ENCODE measurements around the gene RAB13.

DNA sequence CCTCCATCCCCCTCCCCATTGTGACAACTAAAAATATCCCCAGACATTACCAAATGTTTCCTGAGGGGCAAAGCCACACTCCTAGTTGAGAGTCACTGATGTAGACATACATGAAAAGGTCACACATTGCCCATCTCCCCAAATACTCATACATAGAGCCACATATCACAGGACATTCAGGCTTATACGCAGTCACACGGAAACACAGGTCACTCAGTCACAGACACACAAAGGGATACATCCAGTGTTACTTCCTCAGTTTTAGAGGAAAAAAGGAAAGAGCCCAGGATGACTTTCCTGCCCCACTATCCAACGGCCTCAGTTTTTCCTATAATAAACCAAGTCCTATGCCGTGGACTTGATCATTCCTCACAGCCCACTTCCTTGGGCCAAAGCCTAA, 24.7 kb downstream of the RAB13 start:
- TF ChIP-seq, protein P1, sequence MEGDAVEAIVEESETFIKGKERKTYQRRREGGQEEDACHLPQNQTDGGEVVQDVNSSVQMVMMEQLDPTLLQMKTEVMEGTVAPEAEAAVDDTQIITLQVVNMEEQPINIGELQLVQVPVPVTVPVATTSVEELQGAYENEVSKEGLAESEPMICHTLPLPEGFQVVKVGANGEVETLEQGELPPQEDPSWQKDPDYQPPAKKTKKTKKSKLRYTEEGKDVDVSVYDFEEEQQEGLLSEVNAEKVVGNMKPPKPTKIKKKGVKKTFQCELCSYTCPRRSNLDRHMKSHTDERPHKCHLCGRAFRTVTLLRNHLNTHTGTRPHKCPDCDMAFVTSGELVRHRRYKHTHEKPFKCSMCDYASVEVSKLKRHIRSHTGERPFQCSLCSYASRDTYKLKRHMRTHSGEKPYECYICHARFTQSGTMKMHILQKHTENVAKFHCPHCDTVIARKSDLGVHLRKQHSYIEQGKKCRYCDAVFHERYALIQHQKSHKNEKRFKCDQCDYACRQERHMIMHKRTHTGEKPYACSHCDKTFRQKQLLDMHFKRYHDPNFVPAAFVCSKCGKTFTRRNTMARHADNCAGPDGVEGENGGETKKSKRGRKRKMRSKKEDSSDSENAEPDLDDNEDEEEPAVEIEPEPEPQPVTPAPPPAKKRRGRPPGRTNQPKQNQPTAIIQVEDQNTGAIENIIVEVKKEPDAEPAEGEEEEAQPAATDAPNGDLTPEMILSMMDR (conservative IDR thresholded peaks at IDR 0.05; ENCODE audit: low read depth, low read length) = no peak
- TF ChIP-seq EZH2phosphoT487 (IDR thresholded peaks at IDR 0.05; ENCODE audit: borderline replicate concordance, low read length) (no peak), EZH2 (IDR thresholded peaks at IDR 0.05; ENCODE audit: low read length, unreplicated experiment) (no peak)

All from PC-3 (cell line).